GM12873 (cell line): ENCODE data around the gene QTRT2.

ENCODE experiments used
- TF ChIP-seq, protein P1 (sequence below): IDR thresholded peaks from 2 replicates; pipeline ENCODE4 v1.5.1; 2012; ENCODE audit warnings: low read depth, mild to moderate bottlenecking, moderate library complexity, low read length, control low read depth; ENCODE audit not compliant: insufficient read depth; ENCODE audit errors: missing control alignments

QTRT2 gene

DNA sequence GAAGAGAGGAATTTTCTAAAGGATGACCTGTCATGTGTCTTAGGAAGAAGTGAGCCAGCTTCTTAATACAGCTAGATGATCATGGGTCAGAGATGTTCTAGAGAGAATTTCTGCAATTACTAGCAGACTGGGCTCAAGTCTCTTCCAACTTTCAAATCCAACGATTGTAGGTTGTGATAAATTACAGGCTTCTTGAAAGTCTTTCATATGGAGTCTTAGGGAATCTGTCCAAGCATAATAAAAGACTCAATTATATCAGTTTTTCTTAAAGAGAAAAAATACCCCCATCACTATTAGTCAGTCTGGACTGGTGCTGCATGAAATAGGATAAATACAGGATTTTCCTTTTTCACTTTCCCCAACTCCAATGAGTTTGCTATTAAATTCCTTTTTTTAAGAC is 63.2 kb downstream of the QTRT2 start:
- TF ChIP-seq, protein P1, sequence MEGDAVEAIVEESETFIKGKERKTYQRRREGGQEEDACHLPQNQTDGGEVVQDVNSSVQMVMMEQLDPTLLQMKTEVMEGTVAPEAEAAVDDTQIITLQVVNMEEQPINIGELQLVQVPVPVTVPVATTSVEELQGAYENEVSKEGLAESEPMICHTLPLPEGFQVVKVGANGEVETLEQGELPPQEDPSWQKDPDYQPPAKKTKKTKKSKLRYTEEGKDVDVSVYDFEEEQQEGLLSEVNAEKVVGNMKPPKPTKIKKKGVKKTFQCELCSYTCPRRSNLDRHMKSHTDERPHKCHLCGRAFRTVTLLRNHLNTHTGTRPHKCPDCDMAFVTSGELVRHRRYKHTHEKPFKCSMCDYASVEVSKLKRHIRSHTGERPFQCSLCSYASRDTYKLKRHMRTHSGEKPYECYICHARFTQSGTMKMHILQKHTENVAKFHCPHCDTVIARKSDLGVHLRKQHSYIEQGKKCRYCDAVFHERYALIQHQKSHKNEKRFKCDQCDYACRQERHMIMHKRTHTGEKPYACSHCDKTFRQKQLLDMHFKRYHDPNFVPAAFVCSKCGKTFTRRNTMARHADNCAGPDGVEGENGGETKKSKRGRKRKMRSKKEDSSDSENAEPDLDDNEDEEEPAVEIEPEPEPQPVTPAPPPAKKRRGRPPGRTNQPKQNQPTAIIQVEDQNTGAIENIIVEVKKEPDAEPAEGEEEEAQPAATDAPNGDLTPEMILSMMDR: no peak

DNA sequence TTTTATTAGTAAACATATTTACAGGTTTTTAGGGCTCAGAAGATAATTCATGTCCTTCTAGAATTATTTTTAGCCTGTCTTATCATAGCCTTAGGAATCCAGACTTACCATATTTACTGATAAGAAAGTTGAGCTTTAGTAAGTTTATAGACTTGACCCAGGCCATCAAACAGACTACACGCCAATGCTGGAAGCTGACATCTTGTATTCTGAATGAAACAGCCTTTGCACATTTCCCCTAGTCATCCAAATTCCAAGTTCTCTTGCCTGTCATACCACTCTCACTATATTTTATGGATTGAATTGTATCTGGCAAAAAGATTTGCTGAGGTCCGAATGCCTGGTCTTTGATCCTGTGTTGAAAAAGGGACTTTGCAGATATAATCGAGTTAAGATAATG is 63.7 kb downstream of the QTRT2 start:
- TF ChIP-seq, protein P1: no peak

DNA sequence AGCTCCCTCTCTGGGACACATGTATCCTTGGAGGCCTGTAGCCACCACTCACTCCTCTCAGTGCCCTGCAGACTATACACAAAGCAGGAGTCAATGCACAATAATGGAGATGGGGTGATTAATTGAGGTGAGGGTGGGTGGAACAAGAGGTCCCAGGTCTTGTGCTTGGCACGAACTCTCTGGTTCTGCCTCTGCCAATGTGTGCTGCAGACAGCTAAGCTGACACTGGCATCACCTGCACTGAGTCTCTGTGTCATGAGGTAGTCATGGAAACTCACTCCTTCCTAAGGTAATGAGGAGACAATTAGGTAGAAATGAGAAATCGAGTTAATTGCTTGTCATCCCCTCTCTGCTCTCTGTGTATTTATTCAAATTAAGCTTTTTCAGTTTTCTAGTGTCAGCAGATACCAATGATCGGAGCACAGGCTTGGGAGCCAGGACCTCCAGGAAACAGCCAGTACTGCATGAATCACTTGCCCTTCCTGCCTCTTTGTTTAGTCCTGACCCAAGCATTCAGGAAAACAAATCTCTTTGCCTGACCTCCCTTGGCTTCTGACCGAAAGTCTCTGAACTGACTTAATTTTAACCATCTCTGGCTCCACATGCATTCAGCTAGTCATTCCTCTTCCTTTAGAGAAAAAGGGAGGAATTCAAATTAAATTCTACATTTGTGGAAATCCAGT is 65.6 kb downstream of the QTRT2 start:
- TF ChIP-seq, protein P1: no peak

GRCh38 chr3:114126461-114126860 is 69.9 kb downstream of the QTRT2 start:
- TF ChIP-seq, protein P1: no peak

DNA sequence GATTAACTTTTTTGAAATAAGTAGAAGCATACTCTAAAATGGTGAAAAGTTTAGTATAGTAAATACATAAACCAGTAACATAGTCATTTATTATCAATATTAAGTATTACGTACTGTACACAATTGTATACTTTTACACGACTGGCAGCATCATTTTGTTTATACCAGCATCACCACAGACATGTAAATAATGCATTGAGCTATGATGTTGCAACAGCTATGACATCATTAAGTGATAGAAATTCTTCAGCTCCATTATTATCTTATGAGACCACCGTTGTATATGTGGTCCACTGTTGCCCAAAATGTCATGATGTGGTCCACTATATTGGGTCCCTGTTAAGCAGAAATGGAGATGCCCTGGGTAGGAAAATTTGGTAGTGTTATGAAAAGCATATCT is 71.0 kb downstream of the QTRT2 start:
- TF ChIP-seq, protein P1: no peak

DNA sequence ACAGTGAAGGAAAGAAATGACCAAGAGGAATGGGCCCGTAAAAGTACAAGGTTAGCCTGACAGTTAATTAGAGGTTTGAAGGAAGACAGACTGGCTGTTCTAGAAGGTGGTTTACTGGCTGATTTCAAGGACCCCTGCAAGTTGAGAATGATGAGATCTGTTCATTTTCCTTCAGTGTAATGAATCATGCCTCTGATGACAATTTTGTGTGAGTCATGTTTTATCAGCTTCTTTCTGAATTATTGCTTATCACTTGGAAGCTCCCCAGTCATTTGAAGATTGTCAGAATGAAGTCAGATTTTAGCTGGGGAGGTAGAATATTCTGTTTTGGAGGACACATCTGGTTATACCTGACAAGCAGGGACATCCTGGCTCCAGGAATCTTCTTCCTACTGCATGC is 71.7 kb downstream of the QTRT2 start:
- TF ChIP-seq, protein P1: no peak

DNA sequence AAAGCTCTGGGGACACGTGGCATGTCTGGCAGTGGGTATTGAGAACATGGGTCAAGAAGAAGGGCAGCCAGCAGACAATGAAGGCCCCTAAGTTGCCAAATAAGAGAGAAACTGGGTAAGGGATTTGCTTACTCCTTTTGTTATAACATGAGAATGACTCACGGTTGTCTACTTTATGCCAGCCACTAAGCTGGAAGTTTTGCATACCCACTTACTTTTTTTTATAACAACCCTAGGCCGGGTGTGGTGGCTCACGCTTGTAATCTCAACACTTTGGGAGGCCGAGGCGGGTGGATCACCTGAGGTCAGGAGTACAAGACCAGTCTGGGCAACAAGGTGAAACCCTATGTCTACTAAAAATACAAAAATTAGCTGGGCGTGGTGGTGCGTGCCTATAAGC is 72.3 kb downstream of the QTRT2 start:
- TF ChIP-seq, protein P1: no peak
